ENCODE data around the gene PTPRZ1. TPM values are rescaled to one million over a fixed set of nuclear protein-coding genes. Genes with fewer than 3 reads are reported as not detected.

PTPRZ1 gene
- total RNA-seq, 1 donor from 2014 or later: 2.5 TPM

DNA sequence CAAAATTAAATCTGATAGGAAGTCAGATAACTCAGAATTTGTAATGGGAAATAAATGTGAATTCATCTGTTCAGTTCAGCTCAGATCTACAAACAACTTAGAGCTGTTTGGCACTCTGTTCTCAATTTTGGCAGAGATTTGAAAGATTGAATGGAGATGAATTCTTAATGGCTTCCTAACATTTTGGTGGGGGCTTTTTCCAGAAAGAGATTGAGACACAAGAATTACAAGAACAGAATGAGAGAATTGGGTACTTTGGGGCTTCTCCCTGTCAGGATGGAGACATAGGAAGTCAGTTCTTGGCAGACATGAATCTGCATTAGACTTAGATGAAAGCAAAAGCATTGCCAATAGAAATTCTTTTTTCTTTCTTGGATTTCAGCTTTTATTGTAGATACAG, 39.0 kb upstream of the PTPRZ1 start:
- Mint-ChIP-seq H3K9me3 (ENCODE audit: unreplicated experiment) (no peaks in the 10 kb centered on the region), H3K27me3 (ENCODE audit: unreplicated experiment) (peaks cover 3% of the 10 kb centered on the region), H3K4me3 (ENCODE audit: unreplicated experiment) (no peak overlapping the region), H3K27ac (ENCODE audit: unreplicated experiment) (no peak overlapping the region), H3K36me3 (ENCODE audit: low read depth, unreplicated experiment) (no peaks in the 10 kb centered on the region), H3K4me1 (ENCODE audit: unreplicated experiment) (no peaks in the 10 kb centered on the region)
- TF ChIP-seq, protein P1, sequence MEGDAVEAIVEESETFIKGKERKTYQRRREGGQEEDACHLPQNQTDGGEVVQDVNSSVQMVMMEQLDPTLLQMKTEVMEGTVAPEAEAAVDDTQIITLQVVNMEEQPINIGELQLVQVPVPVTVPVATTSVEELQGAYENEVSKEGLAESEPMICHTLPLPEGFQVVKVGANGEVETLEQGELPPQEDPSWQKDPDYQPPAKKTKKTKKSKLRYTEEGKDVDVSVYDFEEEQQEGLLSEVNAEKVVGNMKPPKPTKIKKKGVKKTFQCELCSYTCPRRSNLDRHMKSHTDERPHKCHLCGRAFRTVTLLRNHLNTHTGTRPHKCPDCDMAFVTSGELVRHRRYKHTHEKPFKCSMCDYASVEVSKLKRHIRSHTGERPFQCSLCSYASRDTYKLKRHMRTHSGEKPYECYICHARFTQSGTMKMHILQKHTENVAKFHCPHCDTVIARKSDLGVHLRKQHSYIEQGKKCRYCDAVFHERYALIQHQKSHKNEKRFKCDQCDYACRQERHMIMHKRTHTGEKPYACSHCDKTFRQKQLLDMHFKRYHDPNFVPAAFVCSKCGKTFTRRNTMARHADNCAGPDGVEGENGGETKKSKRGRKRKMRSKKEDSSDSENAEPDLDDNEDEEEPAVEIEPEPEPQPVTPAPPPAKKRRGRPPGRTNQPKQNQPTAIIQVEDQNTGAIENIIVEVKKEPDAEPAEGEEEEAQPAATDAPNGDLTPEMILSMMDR (IDR thresholded peaks at IDR 0.05; ENCODE audit: unreplicated experiment): no peak
- no peak for DNase-seq (ENCODE audit: low spot score)

- H3K36me3 Mint-ChIP-seq (ENCODE audit: low read depth, unreplicated experiment): no peaks in the 10 kb centered on the region
- no peak overlapping the region for H3K4me3 Mint-ChIP-seq (ENCODE audit: unreplicated experiment)
- no peaks in the 10 kb centered on the region for H3K4me1 Mint-ChIP-seq (ENCODE audit: unreplicated experiment)
- H3K27ac Mint-ChIP-seq (ENCODE audit: unreplicated experiment): no peak overlapping the region
- no peaks in the 10 kb centered on the region for H3K27me3 Mint-ChIP-seq (ENCODE audit: unreplicated experiment)
- TF ChIP-seq, protein P1 (IDR thresholded peaks at IDR 0.05; ENCODE audit: unreplicated experiment): no peak
- H3K9me3 Mint-ChIP-seq (ENCODE audit: unreplicated experiment): no peaks in the 10 kb centered on the region
- DNase-seq (ENCODE audit: low spot score): no peak
Observed at GRCh38 chr7:121837462-121837861, 35.5 kb upstream of the PTPRZ1 start.

- H3K9me3 Mint-ChIP-seq (ENCODE audit: unreplicated experiment): no peaks in the 10 kb centered on the region
- no peak for DNase-seq (ENCODE audit: low spot score)
Observed at GRCh38 chr7:121847041-121847440, 25.9 kb upstream of the PTPRZ1 start.

DNA sequence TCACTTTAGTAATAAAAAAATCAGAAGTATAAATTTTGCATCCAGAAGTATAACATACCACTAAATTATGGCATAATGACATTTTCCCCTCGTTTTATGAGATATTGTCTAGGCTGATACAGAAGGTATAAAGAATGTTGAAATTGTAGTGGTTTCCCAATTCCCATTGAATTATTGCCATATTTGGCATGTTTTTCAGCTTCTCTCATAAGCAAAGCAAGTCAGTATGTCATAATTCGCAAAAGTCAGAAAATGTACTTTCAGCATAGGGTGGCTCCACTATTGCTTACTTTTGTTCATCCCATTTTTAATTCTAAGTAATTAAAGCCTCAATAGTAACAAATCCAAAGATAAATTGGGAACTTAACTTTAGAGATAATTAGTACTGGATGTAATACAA, 19.7 kb upstream of the PTPRZ1 start:
- DNase-seq (ENCODE audit: low spot score): no peak
- Mint-ChIP-seq H3K27ac (ENCODE audit: unreplicated experiment) (no peak overlapping the region), H3K9me3 (ENCODE audit: unreplicated experiment) (no peaks in the 10 kb centered on the region), H3K4me1 (ENCODE audit: unreplicated experiment) (peaks cover 3% of the 10 kb centered on the region), H3K4me3 (ENCODE audit: unreplicated experiment) (no peak overlapping the region), H3K27me3 (ENCODE audit: unreplicated experiment) (no peaks in the 10 kb centered on the region), H3K36me3 (ENCODE audit: low read depth, unreplicated experiment) (no peaks in the 10 kb centered on the region)
- TF ChIP-seq, protein P1 (IDR thresholded peaks at IDR 0.05; ENCODE audit: unreplicated experiment): no peak

More at GRCh38 chr7:121847041-121847440, 25.9 kb upstream of the PTPRZ1 start:
- peaks cover 3% of the 10 kb centered on the region for H3K4me1 Mint-ChIP-seq (ENCODE audit: unreplicated experiment)
- no peaks in the 10 kb centered on the region for H3K36me3 Mint-ChIP-seq (ENCODE audit: low read depth, unreplicated experiment)
- no peaks in the 10 kb centered on the region for H3K27me3 Mint-ChIP-seq (ENCODE audit: unreplicated experiment)
- no peak overlapping the region for H3K4me3 Mint-ChIP-seq (ENCODE audit: unreplicated experiment)
- no peak overlapping the region for H3K27ac Mint-ChIP-seq (ENCODE audit: unreplicated experiment)
- TF ChIP-seq, protein P1 (IDR thresholded peaks at IDR 0.05; ENCODE audit: unreplicated experiment): no peak

DNA sequence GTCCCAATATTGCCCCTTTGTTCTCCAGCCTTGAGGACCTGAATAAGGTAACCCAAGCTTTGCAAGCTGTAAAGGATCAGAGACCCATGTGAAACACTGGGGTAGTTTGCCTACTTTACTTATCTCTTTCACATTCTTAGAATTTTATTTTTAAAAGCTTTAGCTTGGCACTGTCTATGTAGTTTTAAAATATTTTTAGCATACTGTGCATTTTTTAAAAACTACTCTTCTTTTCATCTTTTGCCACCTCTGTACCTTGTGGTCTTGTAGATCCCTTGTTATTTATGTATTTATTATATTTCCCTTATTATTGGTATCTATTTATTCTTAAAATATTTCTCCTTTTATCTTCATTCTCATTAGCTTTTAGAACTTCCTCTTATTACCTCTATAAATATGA, 12.0 kb upstream of the PTPRZ1 start:
- TF ChIP-seq, protein P1 (IDR thresholded peaks at IDR 0.05; ENCODE audit: unreplicated experiment): no peak
- Mint-ChIP-seq H3K9me3 (ENCODE audit: unreplicated experiment) (no peaks in the 10 kb centered on the region), H3K27ac (ENCODE audit: unreplicated experiment) (no peak overlapping the region), H3K27me3 (ENCODE audit: unreplicated experiment) (no peaks in the 10 kb centered on the region), H3K4me1 (ENCODE audit: unreplicated experiment) (no peaks in the 10 kb centered on the region), H3K36me3 (ENCODE audit: low read depth, unreplicated experiment) (no peaks in the 10 kb centered on the region), H3K4me3 (ENCODE audit: unreplicated experiment) (no peak overlapping the region)
- DNase-seq (ENCODE audit: low spot score): no peak
